H1 (cell line): ENCODE results near the gene NT5C3B. TPM values are rescaled to one million over a fixed set of nuclear protein-coding genes. Genes with fewer than 3 reads are reported as not detected.

Experiments
- CTCF ChIA-PET: fragments of 300-600 bp; sonication (Branson Sonifier 250); formaldehyde crosslinking; loops from one replicate; lab custom pipeline; 2021; ENCODE audit not compliant: partially characterized antibody; lab: Charles Lee
- POLR2A ChIA-PET: fragments of 300-600 bp; sonication (Branson Sonifier 250); formaldehyde crosslinking; loops from one replicate; lab custom pipeline; 2021; ENCODE audit warnings: inconsistent platforms; ENCODE audit not compliant: partially characterized antibody; lab: Charles Lee
- DNase-seq, 2 experiments: peaks; one replicate each; pipeline versions ENCODE4 v3.0.0 to v3.0.0-alpha.2; 2010 to 2022; ENCODE audit warnings: low spot score in 2 of 2, low read depth in 1 of 2, mixed read lengths in 1 of 2
- FAIRE-seq: peaks from 2 replicates; lab custom pipeline; 2011; peaks lifted over from hg19 to GRCh38; lab: Jason Lieb, UNC
- H2AFZ ChIP-seq: 2 replicates; pipeline ENCODE4 v1.8.1; 2012; ENCODE audit warnings: low read length, inconsistent platforms
- H2AK5ac ChIP-seq: 2 replicates; pipeline ENCODE4 v1.6.1; 2013; ENCODE audit warnings: low read depth, low read length
- H2BK120ac ChIP-seq: replicated peaks from 2 replicates; pipeline ENCODE3; 2013; ENCODE audit warnings: low read depth, low read length, inconsistent platforms
- H2BK12ac ChIP-seq: 2 replicates; pipeline ENCODE4 v1.6.1; 2013; ENCODE audit warnings: low read depth, low read length
- H2BK15ac ChIP-seq: 2 replicates; pipeline ENCODE4 v1.6.1; 2013; ENCODE audit warnings: low read length
- H2BK20ac ChIP-seq: 2 replicates; pipeline ENCODE4 v1.6.1; 2013; ENCODE audit warnings: low read length
- H2BK5ac ChIP-seq: 2 replicates; pipeline ENCODE4 v1.6.1; 2013; ENCODE audit warnings: low read depth, low read length
- H3K14ac ChIP-seq: 2 replicates; pipeline ENCODE4 v1.6.1; 2013; ENCODE audit warnings: inconsistent platforms; ENCODE audit not compliant: insufficient read length
- H3K18ac ChIP-seq: 2 replicates; pipeline ENCODE4 v1.6.1; 2013; ENCODE audit warnings: low read length; ENCODE audit errors: extremely low read depth
- H3K23ac ChIP-seq: 2 replicates; pipeline ENCODE4 v1.6.1; 2013; ENCODE audit warnings: inconsistent platforms; ENCODE audit not compliant: insufficient read length
- H3K23me2 ChIP-seq: 2 replicates; pipeline ENCODE4 v1.6.1; 2013; ENCODE audit warnings: low read depth, low read length
- H3K27ac ChIP-seq: 2 replicates; pipeline ENCODE4 v1.6.1; 2011; ENCODE audit warnings: low read depth, low read length, inconsistent platforms
- H3K27me3 ChIP-seq, 4 experiments: replicated peaks in 1 of 4; 1 replicate in 1 of 4; 2 replicates in 3 of 4; pipeline versions ENCODE4 v1.6.1 to v1.8.1; 2011 to 2013; ENCODE audit warnings: low read length in 3 of 4, mild to moderate bottlenecking in 3 of 4, inconsistent platforms in 2 of 4, mixed read lengths in 2 of 4, moderate library complexity in 1 of 4; ENCODE audit not compliant: control insufficient read depth in 3 of 4, insufficient read depth in 3 of 4; ENCODE audit errors: extremely low read depth in 1 of 4
- H3K36me3 ChIP-seq, 4 experiments: 2 replicates each; pipeline versions ENCODE4 v1.6.1 to v1.8.1; 2011 to 2013; ENCODE audit warnings: mild to moderate bottlenecking in 4 of 4, low read length in 3 of 4, moderate library complexity in 2 of 4, control low read depth in 1 of 4, inconsistent platforms in 1 of 4; ENCODE audit not compliant: insufficient read depth in 4 of 4, control insufficient read depth in 2 of 4
- H3K4ac ChIP-seq: replicated peaks from 2 replicates; pipeline ENCODE3; 2013; ENCODE audit warnings: low read length, low read depth, mixed read lengths, inconsistent platforms; ENCODE audit not compliant: insufficient read length
- H3K4me1 ChIP-seq, 4 experiments: replicated peaks in 1 of 4; 1 replicate in 1 of 4; 2 replicates in 3 of 4; pipeline versions ENCODE4 v1.6.1 to v1.8.1; 2011 to 2013; ENCODE audit warnings: low read length in 3 of 4, inconsistent platforms in 2 of 4, mixed read lengths in 1 of 4; ENCODE audit not compliant: insufficient read depth in 4 of 4, control insufficient read depth in 3 of 4
- H3K4me2 ChIP-seq, 2 experiments: 2 replicates each; pipeline versions ENCODE4 v1.6.1 to v1.8.1; 2011 to 2013; ENCODE audit warnings: low read depth in 2 of 2, low read length in 2 of 2, control low read depth in 1 of 2, inconsistent platforms in 1 of 2, mild to moderate bottlenecking in 1 of 2; ENCODE audit not compliant: insufficient read depth in 1 of 2
- H3K4me3 ChIP-seq, 4 experiments: fragments of 200-600, 300-600 bp in 1 of 4; sonication (generic), shearing (Covaris generic), sonication (Bioruptor Twin) in 1 of 4; 2 replicates each; pipeline versions ENCODE4 v1.5.1 to v1.8.1; 2011 to 2016; ENCODE audit warnings: low read length in 4 of 4, low read depth in 3 of 4, control low read depth in 2 of 4, inconsistent platforms in 2 of 4, mild to moderate bottlenecking in 2 of 4, mixed read lengths in 1 of 4, moderate library complexity in 1 of 4; ENCODE audit not compliant: insufficient read depth in 2 of 4; ENCODE audit errors: extremely low read depth in 1 of 4
- H3K56ac ChIP-seq: replicated peaks from 2 replicates; pipeline ENCODE3; 2013; ENCODE audit warnings: low read depth, mild to moderate bottlenecking, mixed read lengths, low read length, inconsistent platforms; ENCODE audit not compliant: insufficient read length
- H3K79me1 ChIP-seq: 2 replicates; pipeline ENCODE4 v1.6.1; 2013; ENCODE audit warnings: low read depth, low read length, control low read depth
- H3K79me2 ChIP-seq, 2 experiments: 2 replicates each; pipeline versions ENCODE4 v1.6.1 to v1.8.1; 2012 to 2013; ENCODE audit warnings: low read length in 2 of 2, mild to moderate bottlenecking in 2 of 2, inconsistent platforms in 1 of 2; ENCODE audit not compliant: insufficient read depth in 2 of 2, control insufficient read depth in 1 of 2
- H3K9ac ChIP-seq, 4 experiments: replicated peaks in 1 of 4; 1 replicate in 1 of 4; 2 replicates in 3 of 4; pipeline versions ENCODE4 v1.6.1 to v1.8.1; 2011 to 2013; ENCODE audit warnings: low read depth in 3 of 4, low read length in 3 of 4, control low read depth in 2 of 4, mild to moderate bottlenecking in 2 of 4, moderate library complexity in 2 of 4, inconsistent platforms in 1 of 4; ENCODE audit errors: extremely low read depth in 1 of 4
- H3K9me3 ChIP-seq, 2 experiments: 2 replicates each; pipeline versions ENCODE4 v1.6.1 to v1.8.1; 2012 to 2013; ENCODE audit warnings: mild to moderate bottlenecking in 2 of 2, moderate library complexity in 2 of 2, control low read depth in 1 of 2, inconsistent platforms in 1 of 2, low read depth in 1 of 2, low read length in 1 of 2, mixed read lengths in 1 of 2; ENCODE audit not compliant: insufficient read depth in 2 of 2
- H4K20me1 ChIP-seq, 2 experiments: replicated peaks in 1 of 2; 2 replicates each; pipeline versions ENCODE3 to v1.8.1; 2011 to 2013; ENCODE audit warnings: inconsistent platforms in 2 of 2, low read length in 2 of 2, mild to moderate bottlenecking in 1 of 2; ENCODE audit not compliant: insufficient read depth in 2 of 2, control insufficient read depth in 1 of 2
- H4K5ac ChIP-seq: 2 replicates; pipeline ENCODE4 v1.6.1; 2013; ENCODE audit warnings: low read length, low read depth, mixed read lengths, inconsistent platforms; ENCODE audit not compliant: insufficient read length
- H4K8ac ChIP-seq: 2 replicates; pipeline ENCODE4 v1.8.0; 2013; ENCODE audit warnings: mild to moderate bottlenecking, moderate library complexity, low read length, inconsistent platforms; ENCODE audit not compliant: insufficient read depth; ENCODE audit errors: extremely low read depth
- H4K91ac ChIP-seq: replicated peaks from 2 replicates; pipeline ENCODE3; 2013; ENCODE audit warnings: low read length, mixed read lengths, inconsistent platforms; ENCODE audit not compliant: insufficient read length
- CHD1 ChIP-seq: IDR thresholded peaks from 2 replicates; pipeline ENCODE4 v1.6.1; 2012; ENCODE audit warnings: low read depth, low read length, improper control_type of control experiment
- PHF8 ChIP-seq: fragments of 200-600 bp; sonication (generic); conservative IDR thresholded peaks from 2 replicates; pipeline ENCODE4 v1.7.1; 2012; ENCODE audit warnings: low read depth, mild to moderate bottlenecking, inconsistent platforms, low read length, moderate library complexity
- POLR2A ChIP-seq, 2 experiments: IDR thresholded peaks; 1 replicate in 1 of 2; 2 replicates in 1 of 2; pipeline ENCODE4 v1.6.1; 2011; ENCODE audit warnings: low read depth in 2 of 2, low read length in 2 of 2, mild to moderate bottlenecking in 2 of 2; ENCODE audit errors: control extremely low read depth in 1 of 2
- SP1 ChIP-seq: IDR thresholded peaks from 2 replicates; pipeline ENCODE4 v1.6.1; 2011; ENCODE audit warnings: low read depth, low read length
- SUZ12 ChIP-seq: fragments of 200-600 bp; sonication (generic); IDR thresholded peaks from 2 replicates; pipeline ENCODE4 v1.6.1; 2012; ENCODE audit warnings: mild to moderate bottlenecking, inconsistent platforms, low read length, moderate library complexity, mixed read lengths
- TBP ChIP-seq: IDR thresholded peaks from 2 replicates; pipeline ENCODE4 v1.6.1; 2011; ENCODE audit warnings: low read depth, low read length, improper control_type of control experiment
- TCF12 ChIP-seq: IDR thresholded peaks from 2 replicates; pipeline ENCODE4 v1.6.1; 2011; ENCODE audit warnings: low read depth, mild to moderate bottlenecking, low read length
- WGBS, 2 experiments: shearing (Covaris generic) in 1 of 2; methylation state at CpG; one replicate each; pipeline versions ENCODE4 v1.1.6 to v1.1.7; 2013 to 2015; ENCODE audit warnings: low lambda C conversion rate in 2 of 2, mixed read lengths in 2 of 2, inconsistent platforms in 1 of 2, low coverage in 1 of 2, missing lambda C conversion rate in 1 of 2; ENCODE audit not compliant: insufficient replicate concordance in 2 of 2, insufficient coverage in 1 of 2, insufficient read length in 1 of 2; ENCODE audit errors: extremely low coverage in 1 of 2, missing lambda C conversion rate in 1 of 2; 5-methylcytosine and 5-hydroxymethylcytosine counted together
- polyA plus RNA-seq, 7 experiments: library from polyadenylated mRNA; depleted of rRNA in 3 of 7; stranded (reverse) in 5 of 7; unstranded in 2 of 7; fragments of >200 nt in 5 of 7; fragments of 200-250 nt in 2 of 7; gene quantifications; 1 replicate in 5 of 7; 2 replicates in 1 of 7; 4 replicates in 1 of 7; pipeline versions ENCODE4 v1.2.1 to v1.2.3, GENCODE V29; 2011 to 2013; ENCODE audit warnings: missing spikeins in 2 of 7, mixed read lengths in 2 of 7
- total RNA-seq: library from RNA; stranded (reverse); fragmentation: NEBNext Ultra II Directional; extraction: Animal tissue kit (Norgen Biotek cat#: 25700); gene quantifications from 2 replicates; pipeline ENCODE4 v1.2.1, GENCODE V29; 2021

The NT5C3B gene
- total and polyA plus RNA-seq, 2 of the 8 experiments (the other 6 are each of a cell fraction or from before 2014, with no cell fraction given), result 68.7 to 94.5 TPM

GRCh38 chr17:41782142-41782541 is 53.9 kb downstream of the NT5C3B start:
- Histone ChIP-seq H3K4me3 (no peak overlapping the region), H2BK20ac (no peak overlapping the region), H3K36me3 (no peaks in the 10 kb centered on the region), H2AFZ (no peak overlapping the region), H3K9ac (no peak overlapping the region), H3K4me2 (no peak overlapping the region), H2BK5ac (peak overlapping the region; percentile 30), H3K27me3 (no peaks in the 10 kb centered on the region), H4K91ac (peak overlapping the region; percentile 39), H2AK5ac (peak overlapping the region; percentile 48; the same call in 1 of the 2 replicates), H2BK12ac (peak overlapping the region; percentile 68; the same call in 1 of the 2 replicates), H3K14ac (no peak overlapping the region), H3K23ac (no peak overlapping the region), H3K4me1 (peaks cover 2 to 27% (median 16%) of the 10 kb centered on the region in 4 experiments), H4K8ac (peak overlapping the region; percentile 43; the same call in 1 of the 2 replicates), H3K79me1 (peaks cover 13% of the 10 kb centered on the region), H3K9me3 (no peaks in the 10 kb centered on the region), H3K4ac (peak overlapping the region; percentile 70), H3K79me2 (peaks cover 0 to 54% of the 10 kb centered on the region in 2 experiments; a peak in 3 of 4 replicates), H3K56ac (no peak overlapping the region), H2BK120ac (no peak overlapping the region), H3K23me2 (peaks cover 16% of the 10 kb centered on the region)
- CTCF ChIA-PET, result interaction anchor here (1.4 to 6.8 kb wide), 4 partner anchors 13 to 44 kb away, joined by 5 to 55 read pairs (median 6); partner anchors contain the start of gene P3H4
- no peak for DNase-seq
- 85% methylated on average over 4 of the region's 4 CpGs; no CpG with 5 or more reads in 1 of the 2 experiments for WGBS, 2 experiments
- no peak for TF ChIP-seq POLR2A (IDR thresholded peaks at IDR 0.05; ENCODE audit: control extremely low read depth in 1 of 2, low read depth in 2 of 2, low read length in 2 of 2)
- no peak for TF ChIP-seq SUZ12
- no peak for TF ChIP-seq SP1
- no peak for TF ChIP-seq TCF12
- TF ChIP-seq PHF8, result no peak
- TF ChIP-seq TBP, result no peak
- no peak for TF ChIP-seq CHD1
- TF ChIP-seq, all 59 proteins: peak for 0
- no peak for FAIRE-seq
- Histone ChIP-seq H4K5ac (no peak overlapping the region), H3K18ac (peak overlapping the region; percentile 48; the same call in 1 of the 2 replicates), H3K27ac (no peak overlapping the region), H2BK15ac (peak overlapping the region; percentile 72), H4K20me1 (peaks cover 0 to 8% of the 10 kb centered on the region in 2 experiments)
- POLR2A ChIA-PET, result interaction anchor here (0.6 to 9.3 kb wide), 6 partner anchors 12 to 92 kb away, joined by 3 to 84 read pairs (median 5); partner anchors contain the start of gene EIF1
